IMR-90 (cell line): ENCODE measurements around the gene GAGE12E. TPM values are rescaled to one million over a fixed set of nuclear protein-coding genes. Genes with fewer than 3 reads are reported as not detected.
"Not testable (repeated sequence)": the region's sequence is repeated elsewhere in the genome, so short reads cannot be mapped to it uniquely, and the experiment has no call there.

ENCODE experiments used
- ATAC-seq: fragments of 200-7000 bp; cut with Tn5 transposase; 2 replicates; pipeline ENCODE4 v1.9.1; 2020; ENCODE audit warnings: low read depth, mild to moderate bottlenecking, moderate library complexity
- BruUV-seq: library from RNA; stranded (reverse); fragments of 400-500 nt; replicated peaks from 2 replicates; lab custom pipeline; 2021; lab: Mats Ljungman, UMichigan
- CTCF ChIA-PET: fragments of 300-600 bp; formaldehyde crosslinking; extraction: SDS; loops from one replicate; lab custom pipeline; 2021; ENCODE audit warnings: antibody characterized with exemption; lab: Yijun Ruan, JAX
- POLR2A ChIA-PET: fragments of 300-600 bp; sonication (Branson Sonifier 250); formaldehyde crosslinking; loops from one replicate; lab custom pipeline; 2022; ENCODE audit warnings: antibody characterized with exemption; ENCODE audit not compliant: unreplicated experiment; lab: Charles Lee
- DNase-seq: peaks from one replicate; pipeline ENCODE4 v3.0.0; 2013
- H2AFZ ChIP-seq: replicated peaks from 2 replicates; pipeline ENCODE3; 2013; ENCODE audit warnings: low read length, mild to moderate bottlenecking; ENCODE audit not compliant: poor library complexity
- H2AK5ac ChIP-seq: 2 replicates; pipeline ENCODE4 v1.6.1; 2013; ENCODE audit warnings: low read depth, low read length, inconsistent platforms
- H2AK9ac ChIP-seq: replicated peaks from 2 replicates; pipeline ENCODE3; 2013; ENCODE audit warnings: mild to moderate bottlenecking, low read depth, low read length, moderate library complexity; ENCODE audit not compliant: poor library complexity
- H2BK120ac ChIP-seq: 2 replicates; pipeline ENCODE4 v1.6.1; 2013; ENCODE audit warnings: low read depth, low read length, inconsistent platforms
- H2BK15ac ChIP-seq: 3 replicates; pipeline ENCODE4 v1.6.1; 2013; ENCODE audit warnings: low read depth, low read length, inconsistent platforms
- H2BK20ac ChIP-seq: 2 replicates; pipeline ENCODE4 v1.6.1; 2013; ENCODE audit warnings: low read depth, mild to moderate bottlenecking, inconsistent platforms, low read length, moderate library complexity
- H2BK5ac ChIP-seq: 2 replicates; pipeline ENCODE4 v1.6.1; 2013; ENCODE audit warnings: mild to moderate bottlenecking, low read depth, low read length, inconsistent platforms; ENCODE audit not compliant: poor library complexity, severe bottlenecking
- H3K14ac ChIP-seq: replicated peaks from 2 replicates; pipeline ENCODE4 v1.6.1; 2013; ENCODE audit warnings: low read depth, low read length, inconsistent platforms
- H3K18ac ChIP-seq: 2 replicates; pipeline ENCODE4 v1.6.1; 2013; ENCODE audit warnings: low read depth, low read length, control low read depth
- H3K23ac ChIP-seq: 2 replicates; pipeline ENCODE4 v1.6.1; 2013; ENCODE audit warnings: low read depth, low read length, inconsistent platforms
- H3K27ac ChIP-seq: 2 replicates; pipeline ENCODE4 v1.5.1; 2013; ENCODE audit warnings: mild to moderate bottlenecking, control low read depth, low read length; ENCODE audit not compliant: insufficient read depth
- H3K27me3 ChIP-seq: 2 replicates; pipeline ENCODE4 v1.6.1; 2013; ENCODE audit warnings: low read length; ENCODE audit not compliant: control insufficient read depth, insufficient read depth
- H3K36me3 ChIP-seq: 2 replicates; pipeline ENCODE4 v1.6.1; 2013; ENCODE audit warnings: low read length, mixed read lengths; ENCODE audit not compliant: control insufficient read depth, insufficient read depth
- H3K4ac ChIP-seq: 2 replicates; pipeline ENCODE4 v1.6.1; 2013; ENCODE audit warnings: low read depth, low read length, inconsistent platforms
- H3K4me1 ChIP-seq: 2 replicates; pipeline ENCODE4 v1.6.1; 2013; ENCODE audit warnings: low read length, mixed read lengths; ENCODE audit not compliant: control insufficient read depth, insufficient read depth
- H3K4me2 ChIP-seq: 2 replicates; pipeline ENCODE4 v1.6.1; 2013; ENCODE audit warnings: low read depth, mild to moderate bottlenecking, control low read depth, low read length, moderate library complexity
- H3K4me3 ChIP-seq: 2 replicates; pipeline ENCODE4 v1.5.1; 2013; ENCODE audit warnings: low read depth, mild to moderate bottlenecking, control low read depth, low read length, moderate library complexity; ENCODE audit not compliant: insufficient read depth
- H3K56ac ChIP-seq: 2 replicates; pipeline ENCODE4 v1.6.1; 2013; ENCODE audit warnings: low read length, inconsistent platforms; ENCODE audit not compliant: insufficient read depth; ENCODE audit errors: extremely low read depth
- H3K79me1 ChIP-seq, 2 experiments: 2 replicates each; pipeline ENCODE4 v1.6.1; 2013; ENCODE audit warnings: low read length in 2 of 2, inconsistent platforms in 1 of 2, low read depth in 1 of 2
- H3K9ac ChIP-seq: 2 replicates; pipeline ENCODE4 v1.6.1; 2013; ENCODE audit warnings: low read depth, low read length, control low read depth
- H3K9me1 ChIP-seq: 2 replicates; pipeline ENCODE4 v1.6.1; 2013; ENCODE audit warnings: low read length, inconsistent platforms; ENCODE audit not compliant: insufficient read depth
- H3K9me3 ChIP-seq: 2 replicates; pipeline ENCODE4 v1.6.1; 2013; ENCODE audit warnings: low read length; ENCODE audit not compliant: control insufficient read depth, insufficient read depth
- H4K20me1 ChIP-seq: 2 replicates; pipeline ENCODE4 v1.6.1; 2013; ENCODE audit warnings: low read length, inconsistent platforms; ENCODE audit not compliant: insufficient read depth
- H4K5ac ChIP-seq: 2 replicates; pipeline ENCODE4 v1.6.1; 2013; ENCODE audit warnings: mild to moderate bottlenecking, low read depth, low read length, control low read depth
- H4K8ac ChIP-seq, 2 experiments: 2 replicates each; pipeline ENCODE4 v1.6.1; 2013; ENCODE audit warnings: low read depth in 2 of 2, low read length in 2 of 2, control low read depth in 1 of 2, inconsistent platforms in 1 of 2
- H4K91ac ChIP-seq: 2 replicates; pipeline ENCODE4 v1.6.1; 2013; ENCODE audit warnings: low read depth, low read length, inconsistent platforms; ENCODE audit not compliant: insufficient read depth
- WGBS, 2 experiments: methylation state at CpG; one replicate each; pipeline versions ENCODE4 v1.1.5 to v1.1.7; 2013; ENCODE audit warnings: missing lambda C conversion rate in 2 of 2; ENCODE audit not compliant: insufficient read length in 1 of 2; ENCODE audit errors: extremely low coverage in 2 of 2; 5-methylcytosine and 5-hydroxymethylcytosine counted together
- dilution Hi-C: fragments of 300-500 bp; cut with HindIII; formaldehyde crosslinking; loops from one replicate; pipeline ENCODE4 v1.14.3; 2018; ENCODE audit warnings: low sequenced_read_pairs; ENCODE audit not compliant: unreplicated experiment
- in situ Hi-C: fragments of 300-500 bp; cut with MboI; formaldehyde crosslinking; loops from 3 replicates; pipeline ENCODE4 v1.14.3; 2019; ENCODE audit warnings: low sequenced_read_pairs, inconsistent platforms, mixed read lengths
- intact Hi-C: fragments of 100-400 bp; cut with micrococcal nuclease; formaldehyde crosslinking; loops from 2 replicates; pipeline ENCODE4 v1.10.0; 2022
- polyA plus RNA-seq, 3 experiments: library from polyadenylated mRNA; depleted of rRNA; stranded (reverse); fragments of >200 nt; gene quantifications; 2 replicates each; pipeline ENCODE4 v1.2.3, GENCODE V29; 2012; ENCODE audit warnings: low replicate concordance in 1 of 3
- total RNA-seq: library from RNA; depleted of rRNA; stranded (reverse); fragments of >200 nt; gene quantifications from 2 replicates; pipeline ENCODE4 v1.2.3, GENCODE V29; 2012

GAGE12E gene
- total and polyA plus RNA-seq, 2 of the 4 experiments (the other 2 are of a cell fraction): not detected

DNA sequence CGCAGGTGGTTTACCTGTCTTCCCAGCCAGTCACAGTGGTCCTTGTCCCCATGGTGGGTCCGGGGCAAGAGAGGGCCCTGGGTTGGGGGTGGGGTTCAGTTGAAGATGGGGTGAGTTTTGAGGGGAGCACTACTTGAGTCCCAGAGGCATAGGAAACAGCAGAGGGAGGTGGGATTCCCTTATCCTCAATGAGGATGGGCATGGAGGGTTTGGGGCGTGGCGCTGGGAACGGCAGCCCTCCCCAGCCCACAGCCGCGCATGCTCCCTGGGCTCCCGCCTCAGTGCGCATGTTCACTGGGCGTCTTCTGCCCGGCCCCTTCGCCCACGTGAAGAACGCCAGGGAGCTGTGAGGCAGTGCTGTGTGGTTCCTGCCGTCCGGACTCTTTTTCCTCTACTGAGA, 9.7 kb upstream of the GAGE12E start, which contains the start of gene GAGE12D:
TSS of gene GAGE12D (plus strand) at position 301 of the 400 bp plus-strand sequence. CDS start 1,155 bp downstream, outside the sequence.
- H3K14ac ChIP-seq, H3K18ac ChIP-seq, dilution Hi-C loops, H2BK120ac ChIP-seq, H2AK5ac ChIP-seq, H3K79me1 ChIP-seq, H3K36me3 ChIP-seq, H3K4me3 ChIP-seq, H4K91ac ChIP-seq, H4K20me1 ChIP-seq, H4K8ac ChIP-seq, BruUV-seq, intact Hi-C loops, H4K5ac ChIP-seq, H3K4ac ChIP-seq, H3K4me1 ChIP-seq, H2BK15ac ChIP-seq, H3K27me3 ChIP-seq, ATAC-seq, H3K9me3 ChIP-seq, CTCF ChIA-PET, H2BK20ac ChIP-seq, H3K9ac ChIP-seq, H2AFZ ChIP-seq, H2AK9ac ChIP-seq, in situ Hi-C loops, H2BK5ac ChIP-seq, H3K9me1 ChIP-seq, H3K56ac ChIP-seq, H3K27ac ChIP-seq, H3K23ac ChIP-seq, POLR2A ChIA-PET, H3K4me2 ChIP-seq, DNase-seq: not testable (repeated sequence)
- no CpG with 5 or more reads among the region's 16 CpGs for WGBS, 2 experiments

DNA sequence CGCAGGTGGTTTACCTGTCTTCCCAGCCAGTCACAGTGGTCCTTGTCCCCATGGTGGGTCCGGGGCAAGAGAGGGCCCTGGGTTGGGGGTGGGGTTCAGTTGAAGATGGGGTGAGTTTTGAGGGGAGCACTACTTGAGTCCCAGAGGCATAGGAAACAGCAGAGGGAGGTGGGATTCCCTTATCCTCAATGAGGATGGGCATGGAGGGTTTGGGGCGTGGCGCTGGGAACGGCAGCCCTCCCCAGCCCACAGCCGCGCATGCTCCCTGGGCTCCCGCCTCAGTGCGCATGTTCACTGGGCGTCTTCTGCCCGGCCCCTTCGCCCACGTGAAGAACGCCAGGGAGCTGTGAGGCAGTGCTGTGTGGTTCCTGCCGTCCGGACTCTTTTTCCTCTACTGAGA, 9.5 kb downstream of the GAGE12E start, which contains the start of gene GAGE12F:
TSS of gene GAGE12F (plus strand) at position 301 of the 400 bp plus-strand sequence. CDS start 1,155 bp downstream, outside the sequence.
- H3K27me3 ChIP-seq, CTCF ChIA-PET, H3K56ac ChIP-seq, H3K14ac ChIP-seq, BruUV-seq, H3K18ac ChIP-seq, H3K27ac ChIP-seq, H4K20me1 ChIP-seq, H3K4ac ChIP-seq, ATAC-seq, POLR2A ChIA-PET, H3K36me3 ChIP-seq, H4K8ac ChIP-seq, H2AK5ac ChIP-seq, dilution Hi-C loops, H3K4me3 ChIP-seq, DNase-seq, intact Hi-C loops, H4K5ac ChIP-seq, H2AFZ ChIP-seq, H3K9ac ChIP-seq, H2AK9ac ChIP-seq, H3K4me2 ChIP-seq, H3K79me1 ChIP-seq, H4K91ac ChIP-seq, H3K9me1 ChIP-seq, H3K23ac ChIP-seq, H2BK120ac ChIP-seq, in situ Hi-C loops, H2BK5ac ChIP-seq, H2BK15ac ChIP-seq, H3K4me1 ChIP-seq, H3K9me3 ChIP-seq, H2BK20ac ChIP-seq: not testable (repeated sequence)
- WGBS, 2 experiments: no CpG with 5 or more reads among the region's 16 CpGs
